B cell (primary cell): Measurements from ENCODE around the gene GLI3. TPM values are rescaled to one million over a fixed set of nuclear protein-coding genes. Genes with fewer than 3 reads are reported as not detected.

Source experiments
- ATAC-seq: fragments of 200-7000 bp; cut with Tn5 transposase; one replicate; pipeline ENCODE4 v1.10.0; 2021; ENCODE audit warnings: low read depth, mild to moderate bottlenecking, moderate number of reproducible peaks, moderate library complexity
- CTCF ChIA-PET: fragments of 350-600 bp; sonication (Branson Sonifier 250); formaldehyde crosslinking; loops from one replicate; lab custom pipeline; 2021; ENCODE audit warnings: antibody characterized with exemption, inconsistent platforms; lab: Charles Lee
- POLR2A ChIA-PET: fragments of 350-600 bp; sonication (Branson Sonifier 250); formaldehyde crosslinking; loops from one replicate; lab custom pipeline; 2021; ENCODE audit warnings: antibody characterized with exemption; lab: Charles Lee
- DNase-seq: peaks from one replicate; pipeline ENCODE4 v3.0.0; 2013
- H2AFZ ChIP-seq: 2 replicates; pipeline ENCODE4 v1.6.1; 2012; ENCODE audit warnings: mild to moderate bottlenecking, low read depth, low read length; ENCODE audit not compliant: insufficient read depth, poor library complexity, severe bottlenecking
- H3K27ac ChIP-seq, 2 donors: 1 replicate in 1 of 2; 2 replicates in 1 of 2; pipeline ENCODE4 v1.5.1; 2012 to 2013; ENCODE audit warnings: low read length in 2 of 2, mild to moderate bottlenecking in 2 of 2, moderate library complexity in 1 of 2
- H3K27me3 ChIP-seq, 4 experiments: fragments of 200-600 bp in 1 of 4; sonication (generic) in 1 of 4; replicated peaks in 1 of 4; 1 replicate in 2 of 4; 2 replicates in 2 of 4; pipeline versions ENCODE4 v1.6.1 to v1.7.0; 2013 to 2016; ENCODE audit warnings: low read length in 3 of 4, mild to moderate bottlenecking in 2 of 4, mixed read lengths in 1 of 4, moderate library complexity in 1 of 4; ENCODE audit not compliant: insufficient read depth in 4 of 4, control insufficient read depth in 3 of 4; ENCODE audit errors: control extremely low read depth in 1 of 4
- H3K36me3 ChIP-seq, 2 experiments: replicated peaks in 1 of 2; 1 replicate in 1 of 2; 2 replicates in 1 of 2; pipeline versions ENCODE4 v1.6.1 to v1.7.1; 2013; ENCODE audit warnings: low read length in 1 of 2; ENCODE audit not compliant: insufficient read depth in 2 of 2, control insufficient read depth in 1 of 2; ENCODE audit errors: control extremely low read depth in 1 of 2, extremely low read depth in 1 of 2
- H3K4me1 ChIP-seq, 2 donors: fragments of 200-600 bp in 1 of 2; sonication (generic) in 1 of 2; 1 replicate in 1 of 2; 2 replicates in 1 of 2; pipeline versions ENCODE4 v1.5.1 to v1.6.1; 2013 to 2017; ENCODE audit warnings: low read length in 2 of 2; ENCODE audit not compliant: control insufficient read depth in 2 of 2, insufficient read depth in 2 of 2
- H3K4me2 ChIP-seq: replicated peaks from 2 replicates; pipeline ENCODE3; 2012; ENCODE audit warnings: mild to moderate bottlenecking, low read depth, low read length; ENCODE audit not compliant: poor library complexity, severe bottlenecking
- H3K4me3 ChIP-seq, 5 experiments: fragments of 200-600 bp in 1 of 5; sonication (generic) in 1 of 5; 1 replicate in 3 of 5; 2 replicates in 2 of 5; pipeline versions ENCODE4 v1.5.1 to v1.7.0; 2011 to 2016; ENCODE audit warnings: low read length in 4 of 5, mild to moderate bottlenecking in 4 of 5, low read depth in 2 of 5, control low read depth in 1 of 5, moderate library complexity in 1 of 5; ENCODE audit not compliant: insufficient read depth in 1 of 5; ENCODE audit errors: control extremely low read depth in 1 of 5, extremely low read depth in 1 of 5
- H3K79me2 ChIP-seq: fragments of 200-600 bp; sonication (generic); one replicate; pipeline ENCODE4 v1.6.0; 2016; ENCODE audit warnings: low read length; ENCODE audit not compliant: control insufficient read depth, insufficient read depth
- H3K9ac ChIP-seq: fragments of 200-600 bp; sonication (generic); 2 replicates; pipeline ENCODE4 v1.6.1; 2017; ENCODE audit warnings: mild to moderate bottlenecking, low read length, moderate library complexity
- H3K9me3 ChIP-seq, 3 donors: one replicate each; pipeline versions ENCODE4 v1.6.1 to v1.7.1; 2013; ENCODE audit warnings: low read length in 2 of 3; ENCODE audit not compliant: control insufficient read depth in 2 of 3, insufficient read depth in 1 of 3; ENCODE audit errors: control extremely low read depth in 1 of 3
- H4K20me1 ChIP-seq: 2 replicates; pipeline ENCODE4 v1.6.0; 2012; ENCODE audit warnings: mild to moderate bottlenecking, low read length; ENCODE audit not compliant: insufficient read depth, control insufficient read depth, poor library complexity, severe bottlenecking
- H3K27ac Mint-ChIP-seq: one replicate; pipeline ENCODE4 v1.8.0; 2021; ENCODE audit warnings: mixed read lengths
- H3K27me3 Mint-ChIP-seq: one replicate; pipeline ENCODE4 v1.8.0; 2021; ENCODE audit warnings: mixed read lengths
- H3K4me1 Mint-ChIP-seq: one replicate; pipeline ENCODE4 v1.8.0; 2021; ENCODE audit warnings: mixed read lengths
- H3K4me3 Mint-ChIP-seq: one replicate; pipeline ENCODE4 v1.8.0; 2021; ENCODE audit warnings: mixed read lengths
- H3K9me3 Mint-ChIP-seq: one replicate; pipeline ENCODE4 v1.8.0; 2022; ENCODE audit warnings: mixed read lengths; ENCODE audit not compliant: insufficient read depth
- EZH2 ChIP-seq: IDR thresholded peaks from 2 replicates; pipeline ENCODE4 v1.6.1; 2012; ENCODE audit warnings: borderline replicate concordance, low read depth, mild to moderate bottlenecking, moderate library complexity, low read length; ENCODE audit not compliant: insufficient read depth, poor library complexity, severe bottlenecking
- WGBS: methylation state at CpG from one replicate; pipeline ENCODE4 v1.1.5; 2013; ENCODE audit warnings: missing lambda C conversion rate; ENCODE audit not compliant: insufficient coverage; 5-methylcytosine and 5-hydroxymethylcytosine counted together
- intact Hi-C: fragments of 100-400 bp; cut with micrococcal nuclease; formaldehyde crosslinking; loops from one replicate; pipeline ENCODE4 v1.10.0; 2022
- polyA plus RNA-seq: library from polyadenylated mRNA; depleted of rRNA; stranded (reverse); fragments of >200 nt; gene quantifications from 2 replicates; pipeline ENCODE4 v1.2.3, GENCODE V29; 2012
- total RNA-seq, 2 donors: library from RNA; stranded (reverse); fragments of 120-200 nt in 1 of 2; gene quantifications; 1 replicate in 1 of 2; 2 replicates in 1 of 2; pipeline versions ENCODE4 v1.2.3 to v1.2.4, GENCODE V29; 2013 to 2022
- TF ChIP-seq, protein P1 (sequence below): fragments of 200-600 bp; IDR thresholded peaks from one replicate; pipeline ENCODE4 v1.8.0; 2022; ENCODE audit warnings: antibody characterized with exemption, mild to moderate bottlenecking

Gene GLI3
- total and polyA plus RNA-seq, 2 donors (not counting 1 experiment from before 2014, with no cell fraction given), result not detected

DNA sequence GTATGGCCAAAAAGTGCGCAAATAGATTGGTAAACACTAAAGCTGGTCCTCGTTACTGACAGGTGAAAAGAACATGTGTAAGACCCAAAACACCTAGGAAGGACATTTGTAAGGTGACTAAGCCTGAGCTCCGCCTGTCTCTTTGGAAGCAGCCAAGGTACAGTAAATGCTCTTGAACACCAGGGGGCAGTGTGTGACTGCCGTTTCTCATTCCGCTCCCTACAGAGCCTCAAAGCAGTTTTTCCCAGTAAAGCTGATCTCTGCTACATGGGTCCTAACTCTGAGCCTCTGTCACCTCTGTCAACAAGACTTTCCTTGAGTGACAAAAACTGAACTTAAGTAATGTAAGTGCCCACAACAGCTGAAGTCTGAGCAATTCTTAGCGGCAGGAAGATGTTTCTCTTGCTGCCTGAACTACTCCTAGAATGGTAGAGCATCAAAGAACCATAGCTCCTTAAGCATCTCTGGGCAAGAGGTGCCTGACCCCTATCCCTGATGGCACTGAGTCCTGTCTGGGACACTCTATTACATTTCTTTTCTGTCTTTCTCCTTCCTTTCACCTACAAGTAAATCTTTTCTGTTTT, 296.2 kb downstream of the GLI3 start:
- intact Hi-C loops, result loop anchor here (1.0 to 5.0 kb wide), 3 partner anchors 60 to 1781 kb away; no protein-coding TSS in a partner anchor
- TF ChIP-seq, protein P1, sequence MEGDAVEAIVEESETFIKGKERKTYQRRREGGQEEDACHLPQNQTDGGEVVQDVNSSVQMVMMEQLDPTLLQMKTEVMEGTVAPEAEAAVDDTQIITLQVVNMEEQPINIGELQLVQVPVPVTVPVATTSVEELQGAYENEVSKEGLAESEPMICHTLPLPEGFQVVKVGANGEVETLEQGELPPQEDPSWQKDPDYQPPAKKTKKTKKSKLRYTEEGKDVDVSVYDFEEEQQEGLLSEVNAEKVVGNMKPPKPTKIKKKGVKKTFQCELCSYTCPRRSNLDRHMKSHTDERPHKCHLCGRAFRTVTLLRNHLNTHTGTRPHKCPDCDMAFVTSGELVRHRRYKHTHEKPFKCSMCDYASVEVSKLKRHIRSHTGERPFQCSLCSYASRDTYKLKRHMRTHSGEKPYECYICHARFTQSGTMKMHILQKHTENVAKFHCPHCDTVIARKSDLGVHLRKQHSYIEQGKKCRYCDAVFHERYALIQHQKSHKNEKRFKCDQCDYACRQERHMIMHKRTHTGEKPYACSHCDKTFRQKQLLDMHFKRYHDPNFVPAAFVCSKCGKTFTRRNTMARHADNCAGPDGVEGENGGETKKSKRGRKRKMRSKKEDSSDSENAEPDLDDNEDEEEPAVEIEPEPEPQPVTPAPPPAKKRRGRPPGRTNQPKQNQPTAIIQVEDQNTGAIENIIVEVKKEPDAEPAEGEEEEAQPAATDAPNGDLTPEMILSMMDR, result peak; percentile 91
- TF ChIP-seq EZH2, result no peak
- Mint-ChIP-seq H3K27ac (no peak overlapping the region), H3K9me3 (no peaks in the 10 kb centered on the region), H3K27me3 (peaks cover 9% of the 10 kb centered on the region), H3K4me3 (peak overlapping the region; percentile 68), H3K4me1 (peaks cover 27% of the 10 kb centered on the region)
- Histone ChIP-seq H3K9ac (no peak overlapping the region), H3K27ac (no peak overlapping the region), H2AFZ (peak overlapping the region; percentile 47), H3K9me3 (no peaks in the 10 kb centered on the region), H4K20me1 (no peaks in the 10 kb centered on the region), H3K4me2 (peak overlapping the region; percentile 30), H3K4me3 (no peak overlapping the region), H3K36me3 (no peaks in the 10 kb centered on the region), H3K4me1 (peaks cover 17 to 24% of the 10 kb centered on the region in 2 donors), H3K79me2 (no peaks in the 10 kb centered on the region), H3K27me3 (peaks cover 0 to 4% (median 0%) of the 10 kb centered on the region in 4 experiments)
- POLR2A ChIA-PET, result no interaction called here
- 16% methylated on average over 6 of the region's 6 CpGs for WGBS
- CTCF ChIA-PET, result interaction anchor here (0.5 to 4.7 kb wide), 39 partner anchors 8 to 1897 kb away, joined by 3 to 54 read pairs (median 4); partner anchors contain the start of gene STK17A
- DNase-seq, result peak; percentile 80
- ATAC-seq, result peak; percentile 73

DNA sequence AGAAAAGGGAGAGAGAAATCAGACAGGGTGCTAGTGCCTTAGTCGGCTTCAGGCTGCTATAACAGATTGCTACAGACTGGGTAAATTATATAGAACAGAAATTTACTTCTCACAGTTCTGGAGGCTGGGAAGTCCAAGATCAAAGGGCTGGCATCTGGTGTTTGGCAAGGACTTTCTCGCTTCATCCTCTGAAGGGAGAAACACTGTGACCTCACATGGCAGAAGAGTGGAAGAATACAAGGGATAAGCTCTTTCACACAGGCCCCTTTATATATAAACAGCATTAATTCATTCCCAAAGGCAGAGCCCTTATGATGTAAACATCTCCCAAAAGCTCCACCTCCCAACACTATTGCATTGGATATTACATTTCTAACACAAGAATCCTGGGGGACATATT, 298.6 kb downstream of the GLI3 start:
- peaks cover 9% of the 10 kb centered on the region for H3K27me3 Mint-ChIP-seq
- H2AFZ ChIP-seq, result no peak overlapping the region
- H3K27ac ChIP-seq, result no peak overlapping the region
- H3K79me2 ChIP-seq, result no peaks in the 10 kb centered on the region
- H3K4me3 ChIP-seq, result no peak overlapping the region
- peaks cover 0 to 4% (median 0%) of the 10 kb centered on the region in 4 experiments for H3K27me3 ChIP-seq
- no peak for ATAC-seq
- H3K4me3 Mint-ChIP-seq, result no peak overlapping the region
- no peaks in the 10 kb centered on the region for H3K9me3 ChIP-seq
- H3K9ac ChIP-seq, result no peak overlapping the region
- no peak for TF ChIP-seq EZH2
- TF ChIP-seq, protein P1, result no peak
- intact Hi-C loops, result no loop called here
- no peak overlapping the region for H3K4me2 ChIP-seq
- ChIA-PET CTCF (no interaction called here), POLR2A (no interaction called here)
- WGBS, result 100% methylated on average over 1 of the region's 2 CpGs
- H3K4me1 Mint-ChIP-seq, result peaks cover 21% of the 10 kb centered on the region
- no peak overlapping the region for H3K27ac Mint-ChIP-seq
- no peaks in the 10 kb centered on the region for H3K36me3 ChIP-seq
- no peak for DNase-seq
- H4K20me1 ChIP-seq, result no peaks in the 10 kb centered on the region
- peaks cover 17 to 22% of the 10 kb centered on the region in 2 donors for H3K4me1 ChIP-seq
- H3K9me3 Mint-ChIP-seq, result no peaks in the 10 kb centered on the region
